ENCODE data around the gene CARF. TPM values are rescaled to one million over a fixed set of nuclear protein-coding genes. Genes with fewer than 3 reads are reported as not detected.
"Not testable (repeated sequence)": the region's sequence is repeated elsewhere in the genome, so short reads cannot be mapped to it uniquely, and the experiment has no call there.

Gene CARF
- polyA plus RNA-seq (2013, experiment 1 of 2; ENCODE audit: insufficient read length) = 4.3 TPM
- polyA plus RNA-seq (2013, experiment 2 of 2; ENCODE audit: insufficient read length) = 4.5 TPM

GRCh38 chr2:202911512-202912341, at the start of gene CARF, which contains the start of gene WDR12:
Gene CARF, plus strand, starts transcription at chr2:202912275. Its CDS starts 29,628 bp downstream, at chr2:202941903.
Gene WDR12, minus strand, starts transcription at chr2:202911673. Its CDS starts 197 bp downstream, at chr2:202911476.
- peak; percentile 94 for DNase-seq

- peak; percentile 52 for DNase-seq
Measured at GRCh38 chr2:202870431-202871299, 41.4 kb upstream of the CARF start.

GRCh38 chr2:202871300-202872141, 40.6 kb upstream of the CARF start, which contains the start of gene ICA1L:
Gene ICA1L, minus strand, starts transcription at chr2:202871766. Its CDS starts 42,757 bp downstream, at chr2:202829009.
- peak; percentile 61 for DNase-seq

- no peak for DNase-seq
Measured at GRCh38 chr2:202877699-202878098, 34.4 kb upstream of the CARF start.

GRCh38 chr2:202881570-202881969, 30.5 kb upstream of the CARF start:
- DNase-seq = no peak

- DNase-seq = peak; percentile 12
Measured at GRCh38 chr2:202883987-202884675, 27.9 kb upstream of the CARF start.

- no peak for DNase-seq
Measured at GRCh38 chr2:202885190-202885589, 26.9 kb upstream of the CARF start.

- not testable (repeated sequence) for DNase-seq
Measured at GRCh38 chr2:202905507-202905906, 6.6 kb upstream of the CARF start.

GRCh38 chr2:202908186-202908585, 3.9 kb upstream of the CARF start:
- DNase-seq = no peak

- DNase-seq = no peak
Measured at GRCh38 chr2:202909394-202910192, 2.5 kb upstream of the CARF start.

GRCh38 chr2:202910250-202910649, 1.8 kb upstream of the CARF start:
- DNase-seq = not testable (repeated sequence)

GRCh38 chr2:202910698-202911097, 1.4 kb upstream of the CARF start:
- no peak for DNase-seq

GRCh38 chr2:202911203-202911511, 918 bp upstream of the CARF start:
- DNase-seq = no peak

GRCh38 chr2:202912342-202913201, 497 bp downstream of the CARF start:
- DNase-seq = not testable (repeated sequence)

GRCh38 chr2:202918860-202919259, 6.8 kb downstream of the CARF start:
- DNase-seq = no peak

- DNase-seq = peak; percentile 13
Measured at GRCh38 chr2:202932425-202933138, 20.5 kb downstream of the CARF start.

- DNase-seq = no peak
Measured at GRCh38 chr2:202933139-202933510, 21.1 kb downstream of the CARF start.

- no peak for DNase-seq
Measured at GRCh38 chr2:202933958-202934357, 21.9 kb downstream of the CARF start.

- DNase-seq = no peak
Measured at GRCh38 chr2:202934456-202934855, 22.4 kb downstream of the CARF start.

Data from fibroblast of skin of abdomen (primary cell).